Measurements from ENCODE around the gene RABGEF1. TPM values are rescaled to one million over a fixed set of nuclear protein-coding genes. Genes with fewer than 3 reads are reported as not detected.

RABGEF1 gene
- total and polyA plus RNA-seq, 9 of the 15 experiments (the other 6 are each of a cell fraction or from before 2014, with no cell fraction given), result 7.0 to 29.3 (median 20.5) TPM

- TF ChIP-seq, protein P1, sequence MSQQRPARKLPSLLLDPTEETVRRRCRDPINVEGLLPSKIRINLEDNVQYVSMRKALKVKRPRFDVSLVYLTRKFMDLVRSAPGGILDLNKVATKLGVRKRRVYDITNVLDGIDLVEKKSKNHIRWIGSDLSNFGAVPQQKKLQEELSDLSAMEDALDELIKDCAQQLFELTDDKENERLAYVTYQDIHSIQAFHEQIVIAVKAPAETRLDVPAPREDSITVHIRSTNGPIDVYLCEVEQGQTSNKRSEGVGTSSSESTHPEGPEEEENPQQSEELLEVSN (IDR thresholded peaks at IDR 0.05; ENCODE audit: borderline replicate concordance in 1 of 2, extremely low read depth in 1 of 2, insufficient read depth in 1 of 2, insufficient read length in 1 of 2, low read depth in 1 of 2, low read length in 1 of 2, poor library complexity in 1 of 2, severe bottlenecking in 1 of 2), result peak; percentile 60 to 64
- TF ChIP-seq ZNF24 (IDR thresholded peaks at IDR 0.05) (no peak; the same call in 1 of the 2 replicates), LEF1 (IDR thresholded peaks at IDR 0.05) (no peak), TCF15 (CRISPR knock-in tag; IDR thresholded peaks at IDR 0.05) (no peak), ZNF253 (CRISPR knock-in tag; conservative IDR thresholded peaks at IDR 0.05) (no peak), ZNF507 (tag; conservative IDR thresholded peaks at IDR 0.05) (no peak), ZNF277 (CRISPR knock-in tag; IDR thresholded peaks at IDR 0.05; ENCODE audit: borderline replicate concordance) (no peak), STAT5A (IDR thresholded peaks at IDR 0.05; ENCODE audit: borderline replicate concordance, low read length) (no peak; the same call in 1 of the 2 replicates), ATF2 (CRISPR knock-in tag; IDR thresholded peaks at IDR 0.05) (peak; percentile 94; the same call in 1 of the 2 replicates), PHB2 (IDR thresholded peaks at IDR 0.05; ENCODE audit: low read depth) (no peak), ZNF165 (CRISPR knock-in tag; IDR thresholded peaks at IDR 0.05; ENCODE audit: borderline replicate concordance) (no peak), TBP (optimal IDR thresholded peaks at IDR 0.05; ENCODE audit: low read depth, low read length) (peak; percentile 82), ZNF174 (CRISPR knock-in tag; IDR thresholded peaks at IDR 0.05) (no peak), ZNF717 (CRISPR knock-in tag; IDR thresholded peaks at IDR 0.05) (no peak), ATF6 (CRISPR knock-in tag; IDR thresholded peaks at IDR 0.05) (no peak; the same call in 1 of the 2 replicates), ATF4 (CRISPR knock-in tag; IDR thresholded peaks at IDR 0.05) (peak; percentile 72; the same call in 1 of the 2 replicates), NFE2L1 (tag; IDR thresholded peaks at IDR 0.05; ENCODE audit: borderline replicate concordance, low read depth) (no peak), NEUROD1 (IDR thresholded peaks at IDR 0.05; ENCODE audit: borderline replicate concordance, low read depth, low read length, partially characterized antibody) (peak; percentile 69), MAFF (IDR thresholded peaks at IDR 0.05; ENCODE audit: low read length) (no peak), ESRRA (IDR thresholded peaks at IDR 0.05; ENCODE audit: borderline replicate concordance, low read depth) (peak; percentile 81)
Measured at GRCh38 chr7:66844552-66845378, 104.2 kb downstream of the RABGEF1 start (continued).
